ENCODE measurements around the gene FSTL5. TPM values are rescaled to one million over a fixed set of nuclear protein-coding genes. Genes with fewer than 3 reads are reported as not detected.

FSTL5 gene
- total and polyA plus RNA-seq, 2 of the 13 experiments (the other 11 are each of a cell fraction or from before 2014, with no cell fraction given) = 0.03 to 0.07 TPM

DNA sequence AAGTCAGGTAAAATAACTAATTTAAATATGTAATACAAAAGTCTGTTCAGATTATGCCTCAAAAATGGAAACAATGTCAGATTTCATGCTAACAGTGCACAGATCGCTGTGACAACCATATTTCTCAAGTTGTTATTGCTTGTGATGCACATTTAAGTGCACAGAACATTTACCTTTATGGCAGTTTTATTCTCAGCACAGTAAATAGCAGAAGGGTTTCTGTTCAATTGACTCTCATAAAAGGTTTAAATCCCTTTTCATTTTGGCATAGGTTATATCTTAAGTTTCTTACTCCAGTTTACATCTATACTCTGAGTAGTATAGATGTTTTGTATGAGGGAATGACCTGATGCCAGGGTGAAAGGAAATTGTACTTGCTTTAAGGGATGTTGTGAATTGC is 247.8 kb downstream of the FSTL5 start:
- no peak for ATAC-seq
- Histone ChIP-seq H3K4me1 (ENCODE audit: insufficient read depth, low read length) (no peaks in the 10 kb centered on the region), H3K4me3 (replicated peaks in 1 of 3; ENCODE audit: insufficient read depth in 1 of 3, low read depth in 2 of 3, low read length in 3 of 3) (no peak overlapping the region), H3K27me3 (ENCODE audit: control insufficient read depth in 1 of 2, insufficient read depth in 2 of 2, low read length in 2 of 2) (no peaks in the 10 kb centered on the region), H3K4me2 (ENCODE audit: low read depth, low read length) (no peak overlapping the region), H4K20me1 (ENCODE audit: insufficient read depth, low read length) (no peaks in the 10 kb centered on the region), H3K36me3 (replicated peaks in 1 of 2; ENCODE audit: control insufficient read depth in 1 of 2, insufficient read depth in 2 of 2, low read length in 2 of 2) (no peaks in the 10 kb centered on the region), H2AFZ (ENCODE audit: low read length) (no peak overlapping the region), H3K9ac (ENCODE audit: insufficient read depth, low read depth, low read length) (no peak overlapping the region), H3K9me3 (ENCODE audit: low read length) (no peaks in the 10 kb centered on the region), H3K27ac (ENCODE audit: extremely low read length, insufficient read depth, low read length) (no peak overlapping the region), H3K79me2 (ENCODE audit: insufficient read depth, low read length) (no peaks in the 10 kb centered on the region)
- in situ Hi-C loops (cut with HindIII; ENCODE audit: extremely low pct_ligation_motif_present, low pct_unique_long_range_greater_than_20kb) (no loop called here), intact Hi-C loops (cut with micrococcal nuclease; ENCODE audit: unreplicated experiment) (no loop called here)
- BruUV-seq (replicated peaks) = no TSS peak
- DNase-seq (ENCODE audit: low spot score) = no peak
- POLR2A ChIA-PET = no interaction called here
- CTCF ChIA-PET (ENCODE audit: low intra/inter-chr PET ratio, low total read pairs) = no interaction called here
- no peak for FAIRE-seq
- 0% methylated on average over 1 of the region's 1 CpG for WGBS (ENCODE audit: low lambda C conversion rate)
- TF ChIP-seq, protein P1, sequence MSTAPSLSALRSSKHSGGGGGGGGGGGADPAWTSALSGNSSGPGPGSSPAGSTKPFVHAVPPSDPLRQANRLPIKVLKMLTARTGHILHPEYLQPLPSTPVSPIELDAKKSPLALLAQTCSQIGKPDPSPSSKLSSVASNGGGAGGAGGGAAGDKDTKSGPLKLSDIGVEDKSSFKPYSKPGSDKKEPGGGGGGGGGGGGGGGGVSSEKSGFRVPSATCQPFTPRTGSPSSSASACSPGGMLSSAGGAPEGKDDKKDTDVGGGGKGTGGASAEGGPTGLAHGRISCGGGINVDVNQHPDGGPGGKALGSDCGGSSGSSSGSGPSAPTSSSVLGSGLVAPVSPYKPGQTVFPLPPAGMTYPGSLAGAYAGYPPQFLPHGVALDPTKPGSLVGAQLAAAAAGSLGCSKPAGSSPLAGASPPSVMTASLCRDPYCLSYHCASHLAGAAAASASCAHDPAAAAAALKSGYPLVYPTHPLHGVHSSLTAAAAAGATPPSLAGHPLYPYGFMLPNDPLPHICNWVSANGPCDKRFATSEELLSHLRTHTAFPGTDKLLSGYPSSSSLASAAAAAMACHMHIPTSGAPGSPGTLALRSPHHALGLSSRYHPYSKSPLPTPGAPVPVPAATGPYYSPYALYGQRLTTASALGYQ (CRISPR knock-in tag; IDR thresholded peaks at IDR 0.05) = no peak
- TF ChIP-seq TCF7 (IDR thresholded peaks at IDR 0.05; ENCODE audit: low read depth) = no peak
- no peak for TF ChIP-seq ZKSCAN8 (CRISPR knock-in tag; IDR thresholded peaks at IDR 0.05; ENCODE audit: borderline replicate concordance)
- no peak for TF ChIP-seq CEBPG (CRISPR knock-in tag; IDR thresholded peaks at IDR 0.05)
- TF ChIP-seq ZNF777 (CRISPR knock-in tag; IDR thresholded peaks at IDR 0.05) = no peak
- no peak for TF ChIP-seq POLR2AphosphoS5 (IDR thresholded peaks at IDR 0.05; ENCODE audit: low read depth, low read length)
- TF ChIP-seq ZNF460 (CRISPR knock-in tag; IDR thresholded peaks at IDR 0.05; ENCODE audit: borderline replicate concordance) = no peak

DNA sequence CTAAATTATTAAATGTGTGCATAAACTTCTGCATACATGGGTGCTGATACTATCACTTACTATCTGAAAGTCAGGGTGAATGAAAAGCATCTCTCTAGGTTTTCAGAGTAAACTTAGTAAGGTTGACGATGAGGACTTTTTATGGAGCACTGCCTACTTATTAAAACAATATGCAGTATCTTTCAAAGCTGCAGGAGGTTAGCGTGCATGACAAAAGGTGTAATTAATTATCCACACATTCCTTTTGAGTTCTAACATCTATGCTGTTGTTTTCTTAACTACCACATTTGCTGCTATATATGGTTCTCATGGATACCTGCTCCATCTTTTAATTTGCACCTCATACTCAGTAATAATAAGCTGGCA is 256.2 kb downstream of the FSTL5 start:
- H3K9me3 ChIP-seq (ENCODE audit: low read length) = no peaks in the 10 kb centered on the region
- no peak overlapping the region for H3K9ac ChIP-seq (ENCODE audit: insufficient read depth, low read depth, low read length)
- ChIA-PET POLR2A (no interaction called here), CTCF (ENCODE audit: low intra/inter-chr PET ratio, low total read pairs) (no interaction called here)
- in situ Hi-C loops (cut with HindIII; ENCODE audit: extremely low pct_ligation_motif_present, low pct_unique_long_range_greater_than_20kb) (no loop called here), intact Hi-C loops (cut with micrococcal nuclease; ENCODE audit: unreplicated experiment) (no loop called here)
- DNase-seq (ENCODE audit: low spot score) = no peak
- BruUV-seq (replicated peaks) = no TSS peak
- H3K27ac ChIP-seq (ENCODE audit: extremely low read length, insufficient read depth, low read length) = no peak overlapping the region
- ATAC-seq = no peak
- H4K20me1 ChIP-seq (ENCODE audit: insufficient read depth, low read length) = no peaks in the 10 kb centered on the region
- no peak overlapping the region for H3K4me2 ChIP-seq (ENCODE audit: low read depth, low read length)
- H2AFZ ChIP-seq (ENCODE audit: low read length) = no peak overlapping the region
- no peak for FAIRE-seq
- H3K79me2 ChIP-seq (ENCODE audit: insufficient read depth, low read length) = no peaks in the 10 kb centered on the region
- no peaks in the 10 kb centered on the region; a peak in 1 of 5 replicates for H3K27me3 ChIP-seq (ENCODE audit: control insufficient read depth in 1 of 2, insufficient read depth in 2 of 2, low read length in 2 of 2)
- 2% methylated on average over 2 of the region's 2 CpGs for WGBS (ENCODE audit: low lambda C conversion rate)
- no peak overlapping the region for H3K4me3 ChIP-seq (replicated peaks in 1 of 3; ENCODE audit: insufficient read depth in 1 of 3, low read depth in 2 of 3, low read length in 3 of 3)
- H3K4me1 ChIP-seq (ENCODE audit: insufficient read depth, low read length) = no peaks in the 10 kb centered on the region
- H3K36me3 ChIP-seq (replicated peaks in 1 of 2; ENCODE audit: control insufficient read depth in 1 of 2, insufficient read depth in 2 of 2, low read length in 2 of 2) = no peaks in the 10 kb centered on the region
- TF ChIP-seq ZNF781 (CRISPR knock-in tag; IDR thresholded peaks at IDR 0.05; ENCODE audit: borderline replicate concordance, not compliant biosample characterization) = no peak
- TF ChIP-seq ZNF264 (CRISPR knock-in tag; IDR thresholded peaks at IDR 0.05) = no peak
- TF ChIP-seq, protein P2, sequence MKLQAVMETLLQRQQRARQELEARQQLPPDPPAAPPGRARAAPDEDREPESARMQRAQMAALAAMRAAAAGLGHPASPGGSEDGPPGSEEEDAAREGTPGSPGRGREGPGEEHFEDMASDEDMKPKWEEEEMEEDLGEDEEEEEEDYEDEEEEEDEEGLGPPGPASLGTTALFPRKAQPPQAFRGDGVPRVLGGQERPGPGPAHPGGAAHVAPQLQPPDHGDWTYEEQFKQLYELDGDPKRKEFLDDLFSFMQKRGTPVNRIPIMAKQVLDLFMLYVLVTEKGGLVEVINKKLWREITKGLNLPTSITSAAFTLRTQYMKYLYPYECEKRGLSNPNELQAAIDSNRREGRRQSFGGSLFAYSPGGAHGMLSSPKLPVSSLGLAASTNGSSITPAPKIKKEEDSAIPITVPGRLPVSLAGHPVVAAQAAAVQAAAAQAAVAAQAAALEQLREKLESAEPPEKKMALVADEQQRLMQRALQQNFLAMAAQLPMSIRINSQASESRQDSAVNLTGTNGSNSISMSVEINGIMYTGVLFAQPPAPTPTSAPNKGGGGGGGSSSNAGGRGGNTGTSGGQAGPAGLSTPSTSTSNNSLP (IDR thresholded peaks at IDR 0.05; ENCODE audit: low read depth, low read length) = no peak
- TF ChIP-seq ARID2 (CRISPR knock-in tag; IDR thresholded peaks at IDR 0.05; ENCODE audit: borderline replicate concordance) = no peak
- no peak for TF ChIP-seq TOPORS (CRISPR knock-in tag; IDR thresholded peaks at IDR 0.05)
- TF ChIP-seq, protein P3, sequence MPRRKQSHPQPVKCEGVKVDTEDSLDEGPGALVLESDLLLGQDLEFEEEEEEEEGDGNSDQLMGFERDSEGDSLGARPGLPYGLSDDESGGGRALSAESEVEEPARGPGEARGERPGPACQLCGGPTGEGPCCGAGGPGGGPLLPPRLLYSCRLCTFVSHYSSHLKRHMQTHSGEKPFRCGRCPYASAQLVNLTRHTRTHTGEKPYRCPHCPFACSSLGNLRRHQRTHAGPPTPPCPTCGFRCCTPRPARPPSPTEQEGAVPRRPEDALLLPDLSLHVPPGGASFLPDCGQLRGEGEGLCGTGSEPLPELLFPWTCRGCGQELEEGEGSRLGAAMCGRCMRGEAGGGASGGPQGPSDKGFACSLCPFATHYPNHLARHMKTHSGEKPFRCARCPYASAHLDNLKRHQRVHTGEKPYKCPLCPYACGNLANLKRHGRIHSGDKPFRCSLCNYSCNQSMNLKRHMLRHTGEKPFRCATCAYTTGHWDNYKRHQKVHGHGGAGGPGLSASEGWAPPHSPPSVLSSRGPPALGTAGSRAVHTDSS (CRISPR knock-in tag; conservative IDR thresholded peaks at IDR 0.05) = no peak
- no peak for TF ChIP-seq ZNF75D (CRISPR knock-in tag; IDR thresholded peaks at IDR 0.05; ENCODE audit: borderline replicate concordance)
- TF ChIP-seq, protein P4, sequence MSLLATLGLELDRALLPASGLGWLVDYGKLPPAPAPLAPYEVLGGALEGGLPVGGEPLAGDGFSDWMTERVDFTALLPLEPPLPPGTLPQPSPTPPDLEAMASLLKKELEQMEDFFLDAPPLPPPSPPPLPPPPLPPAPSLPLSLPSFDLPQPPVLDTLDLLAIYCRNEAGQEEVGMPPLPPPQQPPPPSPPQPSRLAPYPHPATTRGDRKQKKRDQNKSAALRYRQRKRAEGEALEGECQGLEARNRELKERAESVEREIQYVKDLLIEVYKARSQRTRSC (CRISPR knock-in tag; IDR thresholded peaks at IDR 0.05; ENCODE audit: low read depth) = no peak
